Endodermal cell (in vitro differentiated cells): ENCODE data around the gene CNBD2. TPM values are rescaled to one million over a fixed set of nuclear protein-coding genes. Genes with fewer than 3 reads are reported as not detected.
"Not testable (repeated sequence)": the region's sequence is repeated elsewhere in the genome, so short reads cannot be mapped to it uniquely, and the experiment has no call there.

Experiments
- DNase-seq: peaks from one replicate; pipeline ENCODE4 v3.0.0-alpha.2; 2017
- H3K27ac ChIP-seq: 2 replicates; pipeline ENCODE4 v1.5.1; 2013; ENCODE audit warnings: mild to moderate bottlenecking, low read depth, low read length, moderate library complexity
- H3K27me3 ChIP-seq: 2 replicates; pipeline ENCODE4 v1.6.1; 2013; ENCODE audit warnings: mild to moderate bottlenecking, low read length, moderate library complexity; ENCODE audit not compliant: insufficient read depth, control insufficient read depth, poor library complexity, severe bottlenecking
- H3K36me3 ChIP-seq: 2 replicates; pipeline ENCODE4 v1.7.0; 2013; ENCODE audit warnings: mild to moderate bottlenecking, low read length, moderate library complexity; ENCODE audit not compliant: control insufficient read depth, insufficient read depth
- H3K4me1 ChIP-seq: one replicate; pipeline ENCODE4 v1.7.0; 2013; ENCODE audit warnings: low read length; ENCODE audit not compliant: control insufficient read depth, insufficient read depth
- H3K4me3 ChIP-seq: 2 replicates; pipeline ENCODE4 v1.5.1; 2013; ENCODE audit warnings: mild to moderate bottlenecking, low read length, moderate library complexity
- H3K9ac ChIP-seq: 2 replicates; pipeline ENCODE4 v1.6.1; 2013; ENCODE audit warnings: mild to moderate bottlenecking, low read length, moderate library complexity; ENCODE audit not compliant: poor library complexity, severe bottlenecking; ENCODE audit errors: extremely low read depth
- H3K9me3 ChIP-seq: 2 replicates; pipeline ENCODE4 v1.6.1; 2013; ENCODE audit warnings: mild to moderate bottlenecking, low read length, moderate library complexity; ENCODE audit not compliant: control insufficient read depth
- H3K27ac Mint-ChIP-seq: 2 replicates; pipeline ENCODE4 v1.8.0; 2020; ENCODE audit warnings: mixed read lengths
- H3K27me3 Mint-ChIP-seq: 2 replicates; pipeline ENCODE4 v1.8.0; 2021; ENCODE audit warnings: mild to moderate bottlenecking, mixed read lengths; ENCODE audit not compliant: insufficient read depth
- H3K36me3 Mint-ChIP-seq: 2 replicates; pipeline ENCODE4 v1.8.0; 2020; ENCODE audit warnings: low read depth, mixed read lengths
- H3K4me1 Mint-ChIP-seq: 2 replicates; pipeline ENCODE4 v1.8.0; 2020; ENCODE audit warnings: mixed read lengths
- H3K4me3 Mint-ChIP-seq: 2 replicates; pipeline ENCODE4 v1.8.0; 2020; ENCODE audit warnings: mild to moderate bottlenecking, moderate library complexity, mixed read lengths
- H3K9me3 Mint-ChIP-seq: 2 replicates; pipeline ENCODE4 v1.8.0; 2020; ENCODE audit warnings: mild to moderate bottlenecking, mixed read lengths
- CTCF ChIP-seq: fragments of 200-600 bp; sonication (generic); conservative IDR thresholded peaks from 2 replicates; pipeline ENCODE4 v1.5.0; 2021; ENCODE audit warnings: antibody characterized with exemption, mild to moderate bottlenecking
- WGBS, 2 experiments: methylation state at CpG; one replicate each; pipeline versions ENCODE4 v1.1.5 to v1.1.7; 2013; ENCODE audit warnings: missing lambda C conversion rate in 2 of 2, mixed read lengths in 1 of 2; ENCODE audit not compliant: insufficient coverage in 1 of 2, insufficient read length in 1 of 2; 5-methylcytosine and 5-hydroxymethylcytosine counted together
- total RNA-seq, 2 donors: library from RNA; stranded (reverse); fragmentation: NEBNext Ultra II Directional in 1 of 2; extraction: Animal tissue kit (Norgen Biotek cat#: 25700) in 1 of 2; gene quantifications; 2 replicates in 1 of 2; 3 replicates in 1 of 2; pipeline ENCODE4 v1.2.1, GENCODE V29; 2021

The CNBD2 gene
- total RNA-seq, 2 donors from 2014 or later: 1.3 to 1.9 TPM

- no peaks in the 10 kb centered on the region for H3K27me3 ChIP-seq
- H3K9me3 ChIP-seq: peaks cover 8% of the 10 kb centered on the region
- WGBS, 2 experiments: 95 to 98% methylated on average over 4 to 5 of the region's 6 CpGs
- H3K9ac ChIP-seq: no peak overlapping the region
- Mint-ChIP-seq H3K27me3 (peaks cover 6% of the 10 kb centered on the region), H3K4me3 (no peak overlapping the region), H3K9me3 (peaks cover 6% of the 10 kb centered on the region), H3K36me3 (no peaks in the 10 kb centered on the region), H3K4me1 (peaks cover 7% of the 10 kb centered on the region), H3K27ac (no peak overlapping the region)
- TF ChIP-seq CTCF: no peak
- H3K4me1 ChIP-seq: peaks cover 3% of the 10 kb centered on the region
- no peak overlapping the region for H3K4me3 ChIP-seq
- no peak for DNase-seq
- no peaks in the 10 kb centered on the region for H3K36me3 ChIP-seq
- no peak overlapping the region for H3K27ac ChIP-seq
These were observed 111.1 kb downstream of the CNBD2 start for GRCh38 chr20:36079486-36079885.

- H3K9me3 Mint-ChIP-seq: peaks cover 11% of the 10 kb centered on the region
- not testable (repeated sequence) for H3K4me3 Mint-ChIP-seq, H3K4me1 ChIP-seq, H3K27me3 Mint-ChIP-seq, H3K4me3 ChIP-seq, H3K36me3 ChIP-seq, H3K4me1 Mint-ChIP-seq, H3K9ac ChIP-seq, H3K27ac Mint-ChIP-seq, H3K27ac ChIP-seq, DNase-seq, H3K27me3 ChIP-seq, H3K36me3 Mint-ChIP-seq
- 80 to 90% methylated on average over 3 to 6 of the region's 6 CpGs for WGBS, 2 experiments
- peaks cover 13% of the 10 kb centered on the region for H3K9me3 ChIP-seq
These were observed 111.6 kb downstream of the CNBD2 start for GRCh38 chr20:36079984-36080383.

Other genes with a start within 250 kb of the CNBD2 start
- 100 to 1,000 TPM; 276 to 332 TPM for gene RBM39, start 226.3 kb upstream of the CNBD2 start, total RNA-seq
- gene PHF20, start 196.6 kb upstream of the CNBD2 start, total RNA-seq: 10 to 100 TPM; 68.1 to 78.8 TPM
- gene SCAND1, start 14.1 kb upstream of the CNBD2 start, total RNA-seq: 10 to 100 TPM; 56.3 to 59.5 TPM
- 10 to 100 TPM; 32.3 to 36.7 TPM for gene EPB41L1, start 186.2 kb downstream of the CNBD2 start, total RNA-seq